Measurements from ENCODE around the gene PAK1. TPM values are rescaled to one million over a fixed set of nuclear protein-coding genes. Genes with fewer than 3 reads are reported as not detected.

The PAK1 gene
- total and polyA plus RNA-seq, 12 donors = 12.4 to 31.5 (median 23.4) TPM

GRCh38 chr11:77371646-77372045 lies 102.2 kb downstream of the PAK1 start:
- peaks cover 0 to under 1% (median 0%) of the 10 kb centered on the region in 3 donors for H3K9me3 ChIP-seq (replicated peaks in 1 of 3)
- intact Hi-C loops (cut with DNase I) = no loop called here
- TF ChIP-seq CTCF (IDR thresholded peaks at IDR 0.05) (no peak), POLR2A (IDR thresholded peaks at IDR 0.05) (no peak)

DNA sequence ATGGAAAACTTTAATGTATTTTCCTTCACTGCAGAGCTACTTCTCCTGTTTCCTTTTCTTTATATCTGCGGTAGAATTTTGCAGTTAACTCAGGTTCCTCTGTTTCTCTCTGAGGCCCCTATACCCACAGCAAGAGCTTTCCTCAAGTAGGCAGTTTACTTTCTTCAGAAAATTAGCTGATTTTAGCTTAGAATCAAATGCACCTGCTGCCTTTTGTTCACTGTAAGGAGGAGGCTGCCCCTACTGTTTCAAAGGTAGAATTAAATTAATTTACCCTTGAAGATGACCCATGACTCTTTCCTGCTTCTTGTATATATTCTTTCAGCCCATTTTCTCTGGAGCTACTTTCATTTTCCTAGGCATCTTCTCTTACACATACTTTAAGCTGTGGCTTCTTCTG lies 103.7 kb downstream of the PAK1 start:
- Histone ChIP-seq H3K27me3 (no peaks in the 10 kb centered on the region), H3K9me3 (replicated peaks in 1 of 3) (peaks cover 0 to 10% (median 0%) of the 10 kb centered on the region in 3 donors), H3K27ac (no peak overlapping the region), H3K4me3 (no peak overlapping the region), H3K36me3 (replicated peaks in 1 of 2) (peaks cover 0 to 9% of the 10 kb centered on the region in 2 donors), H3K4me1 (replicated peaks in 1 of 2) (peaks cover 0 to 9% of the 10 kb centered on the region in 2 donors)
- TF ChIP-seq CTCF (IDR thresholded peaks at IDR 0.05) (peak in 1 of 6 experiments; percentile 3), POLR2A (IDR thresholded peaks at IDR 0.05) (no peak)
- 80 to 92% (median 85%) methylated on average over 1 of the region's 1 CpG for WGBS, 4 donors
- no peak for DNase-seq
- intact Hi-C loops (cut with DNase I) = no loop called here

More at GRCh38 chr11:77371646-77372045, 102.2 kb downstream of the PAK1 start:
- no peaks in the 10 kb centered on the region for H3K27me3 ChIP-seq
- H3K36me3 ChIP-seq (replicated peaks in 1 of 2) = peaks cover 0 to 9% of the 10 kb centered on the region in 2 donors
- no peak for DNase-seq
- no peak overlapping the region for H3K27ac ChIP-seq
- H3K4me3 ChIP-seq = no peak overlapping the region
- H3K4me1 ChIP-seq (replicated peaks in 1 of 2) = peaks cover 0 to 9% of the 10 kb centered on the region in 2 donors

- no peak overlapping the region for H3K4me3 ChIP-seq
- 89 to 97% (median 93%) methylated on average over 3 of the region's 3 CpGs for WGBS, 4 donors
- no peaks in the 10 kb centered on the region for H3K27me3 ChIP-seq
- no peaks in the 10 kb centered on the region for H3K4me1 ChIP-seq (replicated peaks in 1 of 2)
- no peak overlapping the region for H3K27ac ChIP-seq
- peaks cover 0 to 5% of the 10 kb centered on the region in 2 donors for H3K36me3 ChIP-seq (replicated peaks in 1 of 2)
- no peak for TF ChIP-seq POLR2A (IDR thresholded peaks at IDR 0.05)
- TF ChIP-seq CTCF (IDR thresholded peaks at IDR 0.05) = no peak
- intact Hi-C loops (cut with DNase I) = no loop called here
- H3K9me3 ChIP-seq (replicated peaks in 1 of 3) = peaks cover 0 to 5% (median 0%) of the 10 kb centered on the region in 3 donors
- no peak for DNase-seq
These were observed 112.7 kb downstream of the PAK1 start for GRCh38 chr11:77361184-77361583.

DNA sequence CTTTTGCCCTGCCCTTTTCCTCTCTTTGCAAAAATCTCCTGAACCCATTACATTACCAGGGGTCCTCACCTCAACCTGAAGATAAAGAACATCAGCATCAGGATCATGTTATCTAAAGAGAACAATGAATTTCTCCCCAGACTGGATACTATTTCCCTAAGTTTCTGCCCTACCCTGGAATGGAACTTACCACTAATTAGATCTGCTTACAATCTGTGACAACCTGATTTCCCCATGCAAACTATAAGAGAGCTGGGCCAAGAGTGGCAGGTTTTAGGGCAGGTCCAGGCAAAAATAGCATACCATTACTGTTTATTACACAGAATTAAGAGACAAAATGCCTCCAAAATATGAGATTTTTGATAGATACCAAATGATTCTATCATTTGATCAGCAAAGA lies 114.4 kb downstream of the PAK1 start:
- no peaks in the 10 kb centered on the region for H3K27me3 ChIP-seq
- no peaks in the 10 kb centered on the region for H3K4me1 ChIP-seq (replicated peaks in 1 of 2)
- H3K9me3 ChIP-seq (replicated peaks in 1 of 3) = no peaks in the 10 kb centered on the region
- no peak for DNase-seq
- no peak overlapping the region for H3K27ac ChIP-seq
- no peak overlapping the region for H3K4me3 ChIP-seq
- peaks cover 0 to 5% of the 10 kb centered on the region in 2 donors for H3K36me3 ChIP-seq (replicated peaks in 1 of 2)
- intact Hi-C loops (cut with DNase I) = no loop called here
- no peak for TF ChIP-seq CTCF (IDR thresholded peaks at IDR 0.05)
